NCI-H748 treated with DMSO at 0.1 percent for 48 hours (cell line): Measurements from ENCODE around the gene CUEDC1.

ENCODE experiments used
- DNase-seq: peaks from one replicate; lab custom pipeline; 2025; lab: John Stamatoyannopoulos, UW

Gene CUEDC1

GRCh38 chr17:57955183-57955931, at the start of gene CUEDC1:
Gene CUEDC1, minus strand, starts transcription at chr17:57955412. Its CDS starts 69,848 bp downstream, at chr17:57885564.
- DNase-seq: peak; percentile 36

GRCh38 chr17:58004060-58004459, 48.8 kb upstream of the CUEDC1 start:
- DNase-seq: no peak

- DNase-seq: no peak
Measured at GRCh38 chr17:58002973-58003372, 47.8 kb upstream of the CUEDC1 start.

- no peak for DNase-seq
Measured at GRCh38 chr17:58002154-58002948, 47.1 kb upstream of the CUEDC1 start.

GRCh38 chr17:58001461-58002124, 46.4 kb upstream of the CUEDC1 start:
- no peak for DNase-seq

GRCh38 chr17:57999496-58000017, 44.3 kb upstream of the CUEDC1 start:
- DNase-seq: peak; percentile 68

GRCh38 chr17:57999010-57999495, 43.8 kb upstream of the CUEDC1 start:
- DNase-seq: no peak

- no peak for DNase-seq
Measured at GRCh38 chr17:57997085-57997809, 42.0 kb upstream of the CUEDC1 start.

- DNase-seq: peak; percentile 67
Measured at GRCh38 chr17:57995076-57995956, 40.1 kb upstream of the CUEDC1 start.

GRCh38 chr17:57994436-57994835, 39.2 kb upstream of the CUEDC1 start:
- DNase-seq: no peak

GRCh38 chr17:57993471-57994365, 38.5 kb upstream of the CUEDC1 start:
- no peak for DNase-seq

- no peak for DNase-seq
Measured at GRCh38 chr17:57991537-57991936, 36.3 kb upstream of the CUEDC1 start.

- no peak for DNase-seq
Measured at GRCh38 chr17:57990037-57990436, 34.8 kb upstream of the CUEDC1 start.

- peak; percentile 52 for DNase-seq
Measured at GRCh38 chr17:57988301-57989250, 33.4 kb upstream of the CUEDC1 start.

GRCh38 chr17:57987581-57988300, 32.5 kb upstream of the CUEDC1 start, which contains the start of gene VEZF1:
Gene VEZF1, minus strand, starts transcription at chr17:57988254. Its CDS starts 143 bp downstream, at chr17:57988111.
- DNase-seq: no peak

GRCh38 chr17:57986841-57987580, 31.8 kb upstream of the CUEDC1 start:
- DNase-seq: no peak

GRCh38 chr17:57985675-57985974, 30.4 kb upstream of the CUEDC1 start:
- DNase-seq: no peak
